CD4-positive, alpha-beta T cell (primary cell): ENCODE data around the gene NSD2. TPM values are rescaled to one million over a fixed set of nuclear protein-coding genes. Genes with fewer than 3 reads are reported as not detected.
A peak's percentile ranks its signal among the peaks of the same experiment; 100 is the strongest.

ENCODE experiments used
- ATAC-seq: fragments of 200-7000 bp; cut with Tn5 transposase; one replicate; pipeline ENCODE4 v1.10.0; 2022; ENCODE audit warnings: mild to moderate bottlenecking; ENCODE audit not compliant: poor library complexity
- CTCF ChIA-PET: fragments of 350-600 bp; sonication (Branson Sonifier 250); formaldehyde crosslinking; loops from one replicate; lab custom pipeline; 2021; ENCODE audit warnings: antibody characterized with exemption, inconsistent platforms; lab: Charles Lee
- POLR2A ChIA-PET: fragments of 350-600 bp; sonication (Branson Sonifier 250); formaldehyde crosslinking; loops from one replicate; lab custom pipeline; 2021; ENCODE audit warnings: antibody characterized with exemption, inconsistent platforms; lab: Charles Lee
- DNase-seq, 14 experiments: peaks; one replicate each; pipeline ENCODE4 v3.0.0-alpha.2; 2013 to 2020; ENCODE audit warnings: mixed read lengths in 2 of 14
- H3K27ac ChIP-seq, 2 donors: one replicate each; pipeline versions ENCODE4 v1.5.1 to v1.7.0; 2013; ENCODE audit warnings: low read length in 2 of 2, low read depth in 1 of 2, mild to moderate bottlenecking in 1 of 2
- H3K27me3 ChIP-seq, 2 experiments: 1 replicate in 1 of 2; 2 replicates in 1 of 2; pipeline versions ENCODE4 v1.6.1 to v1.7.0; 2013; ENCODE audit warnings: low read length in 2 of 2, control low read depth in 1 of 2, mild to moderate bottlenecking in 1 of 2, moderate library complexity in 1 of 2; ENCODE audit not compliant: insufficient read depth in 2 of 2, control insufficient read depth in 1 of 2
- H3K36me3 ChIP-seq: one replicate; pipeline ENCODE4 v1.6.1; 2013; ENCODE audit warnings: low read length, control low read depth; ENCODE audit not compliant: insufficient read depth
- H3K4me1 ChIP-seq: one replicate; pipeline ENCODE4 v1.6.1; 2013; ENCODE audit warnings: low read length, control low read depth; ENCODE audit not compliant: insufficient read depth
- H3K4me3 ChIP-seq: one replicate; pipeline ENCODE4 v1.5.1; 2013; ENCODE audit warnings: mild to moderate bottlenecking, low read length, moderate library complexity
- H3K9me3 ChIP-seq, 2 experiments: 1 replicate in 1 of 2; 2 replicates in 1 of 2; pipeline versions ENCODE4 v1.6.1 to v1.7.0; 2013; ENCODE audit warnings: low read length in 2 of 2, mild to moderate bottlenecking in 2 of 2, control low read depth in 1 of 2, moderate library complexity in 1 of 2; ENCODE audit not compliant: control insufficient read depth in 1 of 2, insufficient read depth in 1 of 2
- H3K27ac Mint-ChIP-seq: one replicate; pipeline ENCODE4 v1.8.0; 2020; ENCODE audit warnings: mixed read lengths
- H3K27me3 Mint-ChIP-seq: one replicate; pipeline ENCODE4 v1.8.0; 2021; ENCODE audit warnings: mixed read lengths
- H3K36me3 Mint-ChIP-seq: one replicate; pipeline ENCODE4 v1.8.0; 2021; ENCODE audit warnings: low read depth, mixed read lengths
- H3K4me1 Mint-ChIP-seq: one replicate; pipeline ENCODE4 v1.8.0; 2021; ENCODE audit warnings: low read depth, mixed read lengths
- H3K4me3 Mint-ChIP-seq: one replicate; pipeline ENCODE4 v1.8.0; 2020; ENCODE audit warnings: mild to moderate bottlenecking, mixed read lengths
- H3K9me3 Mint-ChIP-seq: one replicate; pipeline ENCODE4 v1.8.0; 2020; ENCODE audit warnings: mixed read lengths
- intact Hi-C, 2 experiments: fragments of 100-400 bp; cut with DNase I in 1 of 2; cut with micrococcal nuclease in 1 of 2; formaldehyde crosslinking; loops; one replicate each; pipeline versions ENCODE4 v1.15.1 to v1.9.0; 2023 to 2025; cut with DNase I, micrococcal nuclease
- total RNA-seq, 174 experiments: library from RNA in 2 of 174; stranded (reverse) in 2 of 174; gene quantifications; one replicate each; pipeline ENCODE4 v1.2.3 and lab custom pipeline; 2021 to 2026
- TF ChIP-seq, protein P1 (sequence below): fragments of 200-600 bp; IDR thresholded peaks from one replicate; pipeline ENCODE4 v1.8.0; 2022; ENCODE audit warnings: antibody characterized with exemption, mild to moderate bottlenecking

The NSD2 gene
- total RNA-seq, 2 experiments from 2014 or later, result 42.4 to 45.8 TPM

DNA sequence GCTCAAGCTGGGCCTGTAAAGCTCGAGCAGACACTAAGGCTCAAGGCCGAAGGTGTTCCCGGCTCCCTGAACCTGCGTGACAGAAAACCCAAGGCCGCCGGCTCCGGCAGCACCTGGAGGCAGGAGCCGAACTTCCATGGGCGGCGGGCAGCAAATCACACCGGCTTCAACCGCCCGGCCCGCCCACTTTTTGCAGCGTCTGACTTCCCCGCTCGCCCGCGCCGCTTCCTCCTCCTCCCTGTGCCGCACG, 940 bp upstream of the NSD2 start:
- Mint-ChIP-seq H3K9me3 (no peaks in the 10 kb centered on the region), H3K4me3 (peak overlapping the region; percentile 92), H3K27me3 (peaks cover 5% of the 10 kb centered on the region), H3K4me1 (peaks cover 34% of the 10 kb centered on the region), H3K36me3 (peaks cover 9% of the 10 kb centered on the region), H3K27ac (peak overlapping the region; percentile 86)
- CTCF ChIA-PET, result interaction anchor here (1.2 to 1.6 kb wide), 2 partner anchors 14 to 29 kb away, joined by 4 to 5 read pairs; partner anchors contain the start of gene LETM1
- Histone ChIP-seq H3K4me3 (peak overlapping the region; percentile 62), H3K27ac (peak overlapping the region; percentile 79 to 94), H3K36me3 (no peaks in the 10 kb centered on the region), H3K4me1 (peaks cover 29% of the 10 kb centered on the region), H3K27me3 (no peaks in the 10 kb centered on the region), H3K9me3 (no peaks in the 10 kb centered on the region)
- DNase-seq (peak; percentile 77 to 95 (median 85)), ATAC-seq (peak; percentile 75)
- intact Hi-C loops, result loop anchor here (1.0 to 5.0 kb wide), 6 partner anchors 13 to 621 kb away; partner anchors contain the start of genes LETM1 (in 2 of the 2), CTBP1 (in 1 of the 2), NELFA (in 1 of the 2) and SLBP (in 1 of the 2)
- TF ChIP-seq, protein P1, sequence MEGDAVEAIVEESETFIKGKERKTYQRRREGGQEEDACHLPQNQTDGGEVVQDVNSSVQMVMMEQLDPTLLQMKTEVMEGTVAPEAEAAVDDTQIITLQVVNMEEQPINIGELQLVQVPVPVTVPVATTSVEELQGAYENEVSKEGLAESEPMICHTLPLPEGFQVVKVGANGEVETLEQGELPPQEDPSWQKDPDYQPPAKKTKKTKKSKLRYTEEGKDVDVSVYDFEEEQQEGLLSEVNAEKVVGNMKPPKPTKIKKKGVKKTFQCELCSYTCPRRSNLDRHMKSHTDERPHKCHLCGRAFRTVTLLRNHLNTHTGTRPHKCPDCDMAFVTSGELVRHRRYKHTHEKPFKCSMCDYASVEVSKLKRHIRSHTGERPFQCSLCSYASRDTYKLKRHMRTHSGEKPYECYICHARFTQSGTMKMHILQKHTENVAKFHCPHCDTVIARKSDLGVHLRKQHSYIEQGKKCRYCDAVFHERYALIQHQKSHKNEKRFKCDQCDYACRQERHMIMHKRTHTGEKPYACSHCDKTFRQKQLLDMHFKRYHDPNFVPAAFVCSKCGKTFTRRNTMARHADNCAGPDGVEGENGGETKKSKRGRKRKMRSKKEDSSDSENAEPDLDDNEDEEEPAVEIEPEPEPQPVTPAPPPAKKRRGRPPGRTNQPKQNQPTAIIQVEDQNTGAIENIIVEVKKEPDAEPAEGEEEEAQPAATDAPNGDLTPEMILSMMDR, result no peak
- POLR2A ChIA-PET, result interaction anchor here (0.9 to 1.7 kb wide), 13 partner anchors 10 to 1088 kb away, joined by 3 to 62 read pairs (median 4); partner anchors contain the start of genes LETM1, MXD4, SLBP and UVSSA

DNA sequence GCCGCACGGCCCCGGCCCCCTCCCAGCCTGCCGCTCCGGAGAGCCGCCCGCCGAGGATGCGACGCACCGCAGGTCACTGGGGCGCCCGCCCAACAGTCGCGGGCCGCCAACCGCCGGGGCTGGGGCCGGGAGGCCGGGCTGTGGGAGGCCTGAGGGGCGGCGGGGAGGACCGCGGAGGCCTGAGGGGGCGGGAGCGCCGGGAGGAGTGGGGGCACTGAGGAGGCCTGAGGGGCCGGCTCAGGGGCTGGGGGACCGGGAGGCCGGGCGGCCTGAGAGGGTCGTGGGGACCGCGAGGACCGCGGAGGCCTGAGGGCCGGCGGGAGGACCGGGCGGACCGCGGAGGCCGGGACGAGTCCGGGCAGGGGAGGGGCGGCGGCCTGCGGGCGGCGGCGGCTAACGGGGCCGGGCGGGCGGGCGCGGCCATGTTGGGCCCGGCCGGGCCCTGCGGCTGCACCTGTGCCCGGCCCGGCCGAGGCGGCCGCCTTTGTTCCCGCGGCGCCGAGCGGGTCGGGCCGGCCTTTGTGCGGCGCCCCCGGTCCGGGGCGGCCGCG, 353 bp downstream of the NSD2 start:
- H3K27ac ChIP-seq, result peak overlapping the region in 1 of 2 donors; percentile 46
- peak overlapping the region; percentile 25 for H3K4me3 Mint-ChIP-seq
- DNase-seq (peak in 4 of 14 experiments; percentile 5 to 50 (median 18)), ATAC-seq (no peak)
- no peak overlapping the region for H3K27ac Mint-ChIP-seq
- ChIA-PET CTCF (no interaction called here), POLR2A (no interaction called here)
- H3K27me3 Mint-ChIP-seq, result peaks cover 5% of the 10 kb centered on the region
- TF ChIP-seq, protein P1, result no peak
- H3K27me3 ChIP-seq, result no peaks in the 10 kb centered on the region
- H3K36me3 ChIP-seq, result no peaks in the 10 kb centered on the region
- no peaks in the 10 kb centered on the region for H3K9me3 Mint-ChIP-seq
- H3K4me1 Mint-ChIP-seq, result peaks cover 38% of the 10 kb centered on the region
- H3K9me3 ChIP-seq, result no peaks in the 10 kb centered on the region
- H3K4me3 ChIP-seq, result peak overlapping the region; percentile 63
- intact Hi-C loops, result loop anchor here (2.0 to 5.0 kb wide), 5 partner anchors 15 to 623 kb away; partner anchors contain the start of genes CTBP1 (in 1 of the 2), LETM1 (in 1 of the 2), NELFA (in 1 of the 2) and SLBP (in 1 of the 2)
- peaks cover 9% of the 10 kb centered on the region for H3K36me3 Mint-ChIP-seq
- peaks cover 29% of the 10 kb centered on the region for H3K4me1 ChIP-seq

DNA sequence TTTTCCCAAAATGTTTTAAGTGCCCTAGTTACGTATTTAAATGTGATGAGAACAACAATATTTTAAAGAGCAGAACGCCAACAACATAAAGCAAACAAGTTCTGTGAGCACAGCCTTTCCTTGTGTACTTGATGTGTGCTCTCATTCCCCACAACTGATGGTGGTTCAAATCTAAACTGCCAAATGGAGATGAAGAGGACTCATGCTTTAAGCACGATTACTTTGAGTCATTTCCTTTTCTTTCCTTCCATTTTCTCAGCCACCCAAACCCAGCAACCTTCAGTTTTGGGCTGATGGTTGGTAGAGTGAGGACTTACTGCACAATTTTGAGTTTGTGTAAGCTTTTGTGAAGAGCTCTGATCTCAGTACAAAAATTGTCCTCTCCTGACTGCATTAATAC, 1.7 kb downstream of the NSD2 start:
- Mint-ChIP-seq H3K4me1 (peaks cover 45% of the 10 kb centered on the region), H3K4me3 (peak overlapping the region; percentile 89), H3K27ac (peak overlapping the region; percentile 89), H3K36me3 (peaks cover 9% of the 10 kb centered on the region), H3K9me3 (no peaks in the 10 kb centered on the region), H3K27me3 (peaks cover 5% of the 10 kb centered on the region)
- DNase-seq (peak in 4 of 14 experiments; percentile 23 to 49 (median 42)), ATAC-seq (no peak)
- POLR2A ChIA-PET, result interaction anchor here (1.5 kb wide), 1 partner anchor 27 kb away, joined by 7 read pairs; no protein-coding TSS in a partner anchor
- TF ChIP-seq, protein P1, result no peak
- CTCF ChIA-PET, result interaction anchor here (2.0 kb wide), 1 partner anchor 27 kb away, joined by 8 read pairs; no protein-coding TSS in a partner anchor
- Histone ChIP-seq H3K27ac (peak overlapping the region in 1 of 2 donors; percentile 43), H3K4me3 (peak overlapping the region; percentile 63), H3K4me1 (peaks cover 32% of the 10 kb centered on the region), H3K27me3 (no peaks in the 10 kb centered on the region), H3K36me3 (no peaks in the 10 kb centered on the region), H3K9me3 (no peaks in the 10 kb centered on the region)
- intact Hi-C loops, result loop anchor here in 1 of 2 experiments (5.0 kb wide), 1 partner anchor 134 kb away; the partner anchor contains the start of gene NELFA
